ENCODE results near the gene MINDY4B.

The MINDY4B gene

GRCh38 chr3:150905339-150905738 lies at the start of gene MINDY4B:
Gene MINDY4B (minus strand): TSS chr3:150905439. CDS start chr3:150905439, 0 bp downstream.
- H3K36me3 Mint-ChIP-seq = no peaks in the 10 kb centered on the region
- no peaks in the 10 kb centered on the region for H3K4me1 Mint-ChIP-seq
- H3K27ac Mint-ChIP-seq = no peak within 1 kb of the TSS
- CTCF ChIA-PET = no interaction called here
- H3K27me3 Mint-ChIP-seq = peaks cover 40% of the 10 kb centered on the region
- no peak within 1 kb of the TSS for H3K4me3 Mint-ChIP-seq
- DNase-seq = no peak
- H3K9me3 Mint-ChIP-seq = no peaks in the 10 kb centered on the region

DNA sequence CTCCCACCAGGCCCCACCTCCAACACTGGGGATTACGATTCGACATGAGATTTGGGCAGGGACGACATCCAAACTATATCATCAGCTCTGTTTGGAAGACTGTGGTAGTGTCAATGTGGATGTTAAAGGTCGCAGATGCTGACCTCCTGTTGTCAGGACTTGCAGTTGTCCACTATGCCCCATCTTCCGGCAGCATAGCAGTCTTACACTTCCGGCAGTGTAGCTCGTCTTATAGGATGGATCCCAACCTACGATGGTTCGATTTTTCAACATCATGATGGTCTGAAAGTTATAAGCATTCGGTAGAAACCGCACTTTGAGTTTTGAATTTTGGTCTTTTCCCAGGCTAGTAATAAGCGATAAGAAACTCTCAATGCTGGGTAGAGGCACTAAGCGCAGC lies 46.7 kb upstream of the MINDY4B start:
- CTCF ChIA-PET = no interaction called here
- Mint-ChIP-seq H3K36me3 (no peaks in the 10 kb centered on the region), H3K27ac (no peak overlapping the region), H3K4me1 (no peaks in the 10 kb centered on the region), H3K9me3 (no peaks in the 10 kb centered on the region), H3K4me3 (no peak overlapping the region), H3K27me3 (peaks cover 2% of the 10 kb centered on the region)
- no peak for DNase-seq

GRCh38 chr3:150945226-150946032 lies 40.2 kb upstream of the MINDY4B start:
- Mint-ChIP-seq H3K27me3 (peaks cover 11% of the 10 kb centered on the region), H3K9me3 (no peaks in the 10 kb centered on the region), H3K4me3 (no peak overlapping the region), H3K27ac (no peak overlapping the region), H3K4me1 (no peaks in the 10 kb centered on the region), H3K36me3 (no peaks in the 10 kb centered on the region)
- no peak for DNase-seq
- CTCF ChIA-PET = no interaction called here

- Mint-ChIP-seq H3K27ac (no peak overlapping the region), H3K27me3 (peaks cover 21% of the 10 kb centered on the region), H3K4me1 (no peaks in the 10 kb centered on the region), H3K4me3 (no peak overlapping the region), H3K9me3 (no peaks in the 10 kb centered on the region), H3K36me3 (no peaks in the 10 kb centered on the region)
- CTCF ChIA-PET = no interaction called here
- DNase-seq = no peak
Observed at GRCh38 chr3:150942221-150942620, 37.0 kb upstream of the MINDY4B start.

- peaks cover 24% of the 10 kb centered on the region for H3K27me3 Mint-ChIP-seq
Observed at GRCh38 chr3:150936693-150937092, 31.5 kb upstream of the MINDY4B start.

GRCh38 chr3:150933473-150933995 lies 28.3 kb upstream of the MINDY4B start:
- no peaks in the 10 kb centered on the region for H3K9me3 Mint-ChIP-seq
- H3K36me3 Mint-ChIP-seq = no peaks in the 10 kb centered on the region
- DNase-seq = no peak
- H3K27me3 Mint-ChIP-seq = peaks cover 33% of the 10 kb centered on the region
- H3K4me1 Mint-ChIP-seq = no peaks in the 10 kb centered on the region
- no peak overlapping the region for H3K4me3 Mint-ChIP-seq
- H3K27ac Mint-ChIP-seq = no peak overlapping the region
- CTCF ChIA-PET = interaction anchor here (1.0 kb wide), 1 partner anchor 8 kb away, joined by 5 read pairs; no protein-coding TSS in a partner anchor

More at GRCh38 chr3:150936693-150937092, 31.5 kb upstream of the MINDY4B start:
- Mint-ChIP-seq H3K36me3 (no peaks in the 10 kb centered on the region), H3K4me3 (no peak overlapping the region), H3K27ac (no peak overlapping the region), H3K9me3 (no peaks in the 10 kb centered on the region), H3K4me1 (no peaks in the 10 kb centered on the region)
- no peak for DNase-seq
- CTCF ChIA-PET = interaction anchor here (0.7 kb wide), 1 partner anchor 1082 kb away, joined by 3 read pairs; no protein-coding TSS in a partner anchor

DNA sequence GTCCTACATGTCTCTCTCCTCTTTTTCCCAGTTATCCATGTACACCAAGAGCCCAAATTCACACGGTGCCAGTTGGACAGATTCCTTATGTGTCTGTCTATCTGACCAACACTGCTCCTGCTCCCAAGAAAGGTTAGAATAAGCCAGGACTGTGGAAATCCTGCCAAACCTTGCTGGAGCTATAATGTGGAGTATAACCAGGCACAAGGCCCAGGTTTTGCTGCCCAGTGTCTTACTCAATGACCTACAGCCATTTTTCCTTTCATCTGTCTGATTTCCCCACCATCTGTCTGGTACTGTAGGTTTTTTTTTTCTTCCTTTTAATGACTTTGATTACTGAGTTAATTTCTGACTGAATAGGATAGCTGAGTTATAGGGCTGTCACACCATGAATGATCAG lies 26.5 kb upstream of the MINDY4B start:
- Mint-ChIP-seq H3K9me3 (no peaks in the 10 kb centered on the region), H3K36me3 (no peaks in the 10 kb centered on the region), H3K27me3 (peaks cover 29% of the 10 kb centered on the region), H3K27ac (no peak overlapping the region), H3K4me3 (no peak overlapping the region), H3K4me1 (no peaks in the 10 kb centered on the region)
- no peak for DNase-seq
- CTCF ChIA-PET = no interaction called here

GRCh38 chr3:150930839-150931238 lies 25.6 kb upstream of the MINDY4B start:
- H3K36me3 Mint-ChIP-seq = no peaks in the 10 kb centered on the region
- no peak overlapping the region for H3K27ac Mint-ChIP-seq

DNA sequence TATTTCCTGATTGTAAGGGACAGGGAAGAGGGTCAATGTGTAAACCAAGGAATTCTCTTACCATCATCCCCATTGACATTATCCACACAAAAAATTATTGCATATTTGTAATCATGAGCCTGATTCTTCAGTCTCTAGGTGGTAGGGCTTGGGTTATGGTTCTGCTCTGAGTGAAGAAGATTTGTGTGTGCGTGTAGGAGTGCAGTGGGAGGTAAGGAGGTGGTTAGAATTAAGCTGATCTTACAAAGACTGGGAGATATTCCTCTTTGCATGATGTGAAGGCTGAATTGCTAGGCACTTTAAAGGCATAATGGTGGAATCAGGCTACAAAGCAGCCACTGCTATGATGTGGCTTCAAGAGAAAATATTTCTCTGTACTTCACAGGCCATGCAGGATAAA lies 23.0 kb upstream of the MINDY4B start:
- H3K27ac Mint-ChIP-seq = no peak overlapping the region
- CTCF ChIA-PET = interaction anchor here (1.0 kb wide), 1 partner anchor 10 kb away, joined by 4 read pairs; no protein-coding TSS in a partner anchor
- no peaks in the 10 kb centered on the region for H3K36me3 Mint-ChIP-seq
- H3K4me1 Mint-ChIP-seq = no peaks in the 10 kb centered on the region
- no peak for DNase-seq
- peaks cover 37% of the 10 kb centered on the region for H3K27me3 Mint-ChIP-seq
- H3K9me3 Mint-ChIP-seq = no peaks in the 10 kb centered on the region
- H3K4me3 Mint-ChIP-seq = no peak overlapping the region

More at GRCh38 chr3:150930839-150931238, 25.6 kb upstream of the MINDY4B start:
- no peak for DNase-seq
- Mint-ChIP-seq H3K9me3 (no peaks in the 10 kb centered on the region), H3K4me1 (no peaks in the 10 kb centered on the region), H3K4me3 (no peak overlapping the region), H3K27me3 (peaks cover 31% of the 10 kb centered on the region)
- CTCF ChIA-PET = no interaction called here

- Mint-ChIP-seq H3K9me3 (no peaks in the 10 kb centered on the region), H3K27me3 (peaks cover 37% of the 10 kb centered on the region), H3K36me3 (no peaks in the 10 kb centered on the region), H3K27ac (no peak overlapping the region), H3K4me3 (no peak overlapping the region), H3K4me1 (no peaks in the 10 kb centered on the region)
- CTCF ChIA-PET = interaction anchor here (0.8 to 2.3 kb wide), 5 partner anchors 22 to 221 kb away, joined by 3 to 9 read pairs (median 6); no protein-coding TSS in a partner anchor
- no peak for DNase-seq
Observed at GRCh38 chr3:150926328-150926727, 21.1 kb upstream of the MINDY4B start.

DNA sequence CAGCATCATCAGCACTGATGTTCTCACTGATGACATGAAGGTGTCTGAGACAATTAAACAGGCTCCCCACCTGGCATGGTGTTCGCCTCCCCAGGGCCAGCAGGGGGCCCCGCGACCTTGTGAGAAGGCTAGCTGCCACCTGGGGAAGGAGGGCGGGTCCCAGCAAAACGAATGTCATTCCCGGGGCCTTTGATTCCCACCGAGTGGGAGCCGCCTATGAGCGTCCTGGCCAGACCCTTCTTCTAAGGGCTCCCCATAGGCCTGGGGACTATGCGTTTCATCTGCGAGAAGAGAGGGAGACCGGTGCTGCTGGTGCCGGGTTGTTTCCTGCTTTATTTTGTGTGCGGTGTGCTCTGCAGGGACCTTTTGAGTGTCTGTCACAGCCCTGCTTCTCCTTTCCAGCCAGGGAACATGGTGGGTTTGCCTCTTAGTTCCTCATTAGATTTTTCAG lies 20.5 kb upstream of the MINDY4B start:
- peak; percentile 68 for DNase-seq
- Mint-ChIP-seq H3K4me1 (no peaks in the 10 kb centered on the region), H3K36me3 (no peaks in the 10 kb centered on the region), H3K4me3 (no peak overlapping the region), H3K27me3 (peaks cover 37% of the 10 kb centered on the region), H3K27ac (no peak overlapping the region), H3K9me3 (no peaks in the 10 kb centered on the region)
- CTCF ChIA-PET = interaction anchor here (0.7 to 2.3 kb wide), 8 partner anchors 8 to 230 kb away, joined by 3 to 9 read pairs (median 4); no protein-coding TSS in a partner anchor

DNA sequence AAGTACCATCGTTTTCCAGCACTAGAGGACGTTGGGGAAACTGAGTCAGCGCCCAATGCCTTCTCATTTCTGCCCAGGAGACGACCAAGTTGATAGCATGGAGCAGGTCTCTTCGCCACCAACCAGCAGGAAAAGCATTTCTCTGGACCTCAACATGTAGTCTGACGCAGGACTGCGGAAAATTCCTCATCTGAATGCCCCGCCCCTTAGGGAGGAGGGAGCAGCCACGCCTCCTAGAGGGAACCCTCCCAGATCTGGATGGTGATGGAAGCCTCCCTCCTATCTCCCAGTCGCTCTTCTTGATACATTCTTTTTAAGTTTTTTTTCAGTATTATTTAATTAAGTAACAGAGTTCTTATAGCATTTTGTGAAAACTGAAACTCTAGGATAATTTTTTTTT lies 17.4 kb upstream of the MINDY4B start:
- H3K27ac Mint-ChIP-seq = no peak overlapping the region

GRCh38 chr3:150921209-150921608 lies 16.0 kb upstream of the MINDY4B start:
- Mint-ChIP-seq H3K9me3 (no peaks in the 10 kb centered on the region), H3K4me1 (no peaks in the 10 kb centered on the region), H3K27ac (no peak overlapping the region), H3K4me3 (no peak overlapping the region), H3K27me3 (peaks cover 36% of the 10 kb centered on the region), H3K36me3 (no peaks in the 10 kb centered on the region)
- DNase-seq = no peak
- CTCF ChIA-PET = no interaction called here

More for the DNA sequence above, 17.4 kb upstream of the MINDY4B start:
- Mint-ChIP-seq H3K27me3 (peaks cover 37% of the 10 kb centered on the region), H3K9me3 (no peaks in the 10 kb centered on the region), H3K4me3 (no peak overlapping the region), H3K4me1 (no peaks in the 10 kb centered on the region), H3K36me3 (no peaks in the 10 kb centered on the region)
- DNase-seq = no peak
- CTCF ChIA-PET = no interaction called here

DNA sequence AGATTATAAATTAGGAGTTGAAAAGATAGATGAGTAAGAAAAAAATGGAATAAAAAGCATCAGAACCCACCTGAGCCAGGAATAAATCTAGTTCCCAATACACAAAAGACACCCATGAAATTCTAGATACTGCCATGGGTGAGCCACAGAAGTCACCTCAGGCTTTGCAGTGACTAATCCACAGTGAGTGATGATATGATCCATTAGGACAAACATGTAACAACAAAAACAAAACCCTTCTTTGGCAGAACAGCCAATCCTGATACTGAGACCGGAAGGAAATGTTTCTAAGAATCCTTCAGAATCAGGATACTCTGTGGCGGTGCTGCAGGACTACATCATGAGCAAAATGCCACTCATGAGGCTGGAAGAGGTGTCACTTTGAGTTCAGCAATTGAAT lies 15.0 kb upstream of the MINDY4B start:
- Mint-ChIP-seq H3K36me3 (no peaks in the 10 kb centered on the region), H3K4me3 (no peak overlapping the region), H3K27ac (no peak overlapping the region), H3K9me3 (no peaks in the 10 kb centered on the region), H3K27me3 (peaks cover 27% of the 10 kb centered on the region), H3K4me1 (no peaks in the 10 kb centered on the region)
- DNase-seq = no peak
- CTCF ChIA-PET = interaction anchor here (1.1 kb wide), 1 partner anchor 10 kb away, joined by 3 read pairs; no protein-coding TSS in a partner anchor

- CTCF ChIA-PET = interaction anchor here (2.0 kb wide), 1 partner anchor 10 kb away, joined by 4 read pairs; no protein-coding TSS in a partner anchor
- Mint-ChIP-seq H3K27ac (no peak overlapping the region), H3K4me3 (no peak overlapping the region), H3K36me3 (no peaks in the 10 kb centered on the region), H3K4me1 (no peaks in the 10 kb centered on the region), H3K27me3 (peaks cover 24% of the 10 kb centered on the region), H3K9me3 (no peaks in the 10 kb centered on the region)
- DNase-seq = no peak
Observed at GRCh38 chr3:150917951-150918350, 12.7 kb upstream of the MINDY4B start.
